ENCODE data around the gene ARHGAP21. TPM values are rescaled to one million over a fixed set of nuclear protein-coding genes. Genes with fewer than 3 reads are reported as not detected.
A peak's percentile ranks its signal among the peaks of the same experiment; 100 is the strongest.
"Not testable (repeated sequence)": the region's sequence is repeated elsewhere in the genome, so short reads cannot be mapped to it uniquely, and the experiment has no call there.

ARHGAP21 gene
- total RNA-seq, 3 donors from 2014 or later (not counting 1 experiment from before 2014, with no cell fraction given), result 30.9 to 45.8 (median 34.7) TPM

DNA sequence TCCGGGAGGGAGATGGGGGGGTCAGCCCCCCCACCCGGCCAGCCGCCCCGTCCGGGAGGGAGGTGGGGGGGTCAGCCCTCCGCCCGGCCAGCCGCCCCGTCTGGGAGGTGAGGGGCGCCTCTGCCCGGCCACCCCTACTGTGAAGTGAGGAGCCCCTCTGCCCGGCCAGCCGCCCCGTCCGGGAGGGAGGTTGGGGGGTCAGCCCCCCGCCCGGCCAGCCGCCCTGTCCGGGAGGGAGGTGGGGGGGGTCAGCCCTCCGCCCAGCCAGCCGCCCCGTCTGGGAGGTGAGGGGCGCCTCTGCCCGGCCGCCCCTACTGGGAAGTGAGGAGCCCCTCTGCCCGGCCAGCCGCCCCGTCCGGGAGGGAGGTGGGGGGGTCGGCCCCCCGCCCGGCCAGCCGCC lies 67.4 kb downstream of the ARHGAP21 start:
- H3K4me3 ChIP-seq (ENCODE audit: low read length); H3K27ac ChIP-seq (ENCODE audit: low read length); H3K4me1 ChIP-seq (ENCODE audit: control insufficient read depth, insufficient read depth, low read length); H3K27ac Mint-ChIP-seq; H3K9me3 Mint-ChIP-seq; ATAC-seq; H3K36me3 ChIP-seq (ENCODE audit: control insufficient read depth, insufficient read depth, low read length); H3K27me3 ChIP-seq (ENCODE audit: control insufficient read depth, insufficient read depth, low read length); H3K36me3 Mint-ChIP-seq; H3K4me3 Mint-ChIP-seq; intact Hi-C loops (cut with micrococcal nuclease); H3K9me3 ChIP-seq (ENCODE audit: control insufficient read depth, insufficient read depth, low read length); DNase-seq; H3K27me3 Mint-ChIP-seq (ENCODE audit: low read depth in 2 of 2): not testable (repeated sequence)
- H3K4me1 Mint-ChIP-seq, result peaks cover 12 to 21% of the 10 kb centered on the region in 2 donors
- WGBS (ENCODE audit: insufficient coverage), result 100% methylated on average over 1 of the region's 33 CpGs

DNA sequence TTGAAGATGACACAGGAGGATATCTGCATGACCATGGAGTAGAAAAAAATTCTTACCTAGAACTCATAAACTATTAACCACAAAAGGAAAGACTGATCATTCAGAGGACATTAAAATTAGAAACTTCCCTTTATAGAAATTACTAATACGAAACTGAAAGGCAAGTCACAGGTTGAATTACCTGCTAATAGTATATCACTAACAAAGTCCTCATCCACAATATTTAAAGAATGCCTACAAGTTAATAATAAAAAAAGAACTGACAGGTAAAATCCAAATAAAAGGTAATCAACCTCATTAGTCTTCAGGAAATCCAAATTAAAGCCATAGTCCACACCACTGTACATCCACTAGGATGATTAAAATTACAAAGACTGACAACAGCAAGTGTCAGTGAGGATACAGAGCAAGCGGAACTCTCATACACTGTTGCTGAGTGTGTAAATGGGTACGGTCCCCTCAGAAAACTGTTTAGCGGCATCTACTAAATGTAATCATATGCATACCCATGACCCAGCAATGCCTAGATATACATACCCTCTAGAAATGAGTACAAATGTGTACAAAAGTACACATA lies 71.2 kb downstream of the ARHGAP21 start:
- Mint-ChIP-seq H3K27me3 (ENCODE audit: low read depth in 2 of 2) (no peaks in the 10 kb centered on the region), H3K36me3 (peaks cover 6% of the 10 kb centered on the region), H3K4me3 (no peak overlapping the region), H3K9me3 (no peaks in the 10 kb centered on the region), H3K27ac (no peak overlapping the region), H3K4me1 (peaks cover 0 to 10% of the 10 kb centered on the region in 2 donors)
- H3K9me3 ChIP-seq (ENCODE audit: control insufficient read depth, insufficient read depth, low read length), result no peaks in the 10 kb centered on the region
- DNase-seq (no peak), ATAC-seq (no peak)
- no peak overlapping the region for H3K27ac ChIP-seq (ENCODE audit: low read length)
- TF ChIP-seq, protein P1, sequence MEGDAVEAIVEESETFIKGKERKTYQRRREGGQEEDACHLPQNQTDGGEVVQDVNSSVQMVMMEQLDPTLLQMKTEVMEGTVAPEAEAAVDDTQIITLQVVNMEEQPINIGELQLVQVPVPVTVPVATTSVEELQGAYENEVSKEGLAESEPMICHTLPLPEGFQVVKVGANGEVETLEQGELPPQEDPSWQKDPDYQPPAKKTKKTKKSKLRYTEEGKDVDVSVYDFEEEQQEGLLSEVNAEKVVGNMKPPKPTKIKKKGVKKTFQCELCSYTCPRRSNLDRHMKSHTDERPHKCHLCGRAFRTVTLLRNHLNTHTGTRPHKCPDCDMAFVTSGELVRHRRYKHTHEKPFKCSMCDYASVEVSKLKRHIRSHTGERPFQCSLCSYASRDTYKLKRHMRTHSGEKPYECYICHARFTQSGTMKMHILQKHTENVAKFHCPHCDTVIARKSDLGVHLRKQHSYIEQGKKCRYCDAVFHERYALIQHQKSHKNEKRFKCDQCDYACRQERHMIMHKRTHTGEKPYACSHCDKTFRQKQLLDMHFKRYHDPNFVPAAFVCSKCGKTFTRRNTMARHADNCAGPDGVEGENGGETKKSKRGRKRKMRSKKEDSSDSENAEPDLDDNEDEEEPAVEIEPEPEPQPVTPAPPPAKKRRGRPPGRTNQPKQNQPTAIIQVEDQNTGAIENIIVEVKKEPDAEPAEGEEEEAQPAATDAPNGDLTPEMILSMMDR (IDR thresholded peaks at IDR 0.05), result no peak
- no peaks in the 10 kb centered on the region for H3K36me3 ChIP-seq (ENCODE audit: control insufficient read depth, insufficient read depth, low read length)
- no peaks in the 10 kb centered on the region for H3K4me1 ChIP-seq (ENCODE audit: control insufficient read depth, insufficient read depth, low read length)
- no peaks in the 10 kb centered on the region for H3K27me3 ChIP-seq (ENCODE audit: control insufficient read depth, insufficient read depth, low read length)
- intact Hi-C loops (cut with micrococcal nuclease), result no loop called here
- H3K4me3 ChIP-seq (ENCODE audit: low read length), result no peak overlapping the region
- 85% methylated on average over 2 of the region's 4 CpGs for WGBS (ENCODE audit: insufficient coverage)

DNA sequence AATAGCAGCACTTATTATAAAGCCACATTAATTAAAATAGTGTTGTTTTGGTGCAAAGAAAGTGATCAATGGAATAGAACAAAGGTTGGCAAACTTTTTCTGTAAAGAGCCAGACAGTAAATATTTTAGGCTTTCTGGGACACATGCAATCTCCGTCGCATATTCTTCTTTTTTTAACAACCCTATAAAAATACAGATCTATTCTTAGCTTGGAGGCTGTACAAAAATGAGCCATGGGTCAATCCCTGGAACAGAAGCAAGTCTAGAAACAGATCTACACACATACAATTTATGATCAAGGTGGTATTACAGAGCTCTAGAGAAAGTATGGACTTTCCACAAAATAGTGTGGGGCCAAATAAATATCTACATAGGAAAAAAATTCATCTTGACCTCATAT lies 71.8 kb downstream of the ARHGAP21 start:
- DNase-seq (no peak), ATAC-seq (no peak)
- no peak overlapping the region for H3K27ac Mint-ChIP-seq
- no peaks in the 10 kb centered on the region for H3K9me3 Mint-ChIP-seq
- intact Hi-C loops (cut with micrococcal nuclease), result no loop called here
- peaks cover 0 to 10% of the 10 kb centered on the region in 2 donors for H3K4me1 Mint-ChIP-seq
- TF ChIP-seq, protein P1 (IDR thresholded peaks at IDR 0.05), result no peak
- Histone ChIP-seq H3K36me3 (ENCODE audit: control insufficient read depth, insufficient read depth, low read length) (no peaks in the 10 kb centered on the region), H3K4me1 (ENCODE audit: control insufficient read depth, insufficient read depth, low read length) (no peaks in the 10 kb centered on the region), H3K4me3 (ENCODE audit: low read length) (no peak overlapping the region), H3K27ac (ENCODE audit: low read length) (no peak overlapping the region), H3K9me3 (ENCODE audit: control insufficient read depth, insufficient read depth, low read length) (no peaks in the 10 kb centered on the region), H3K27me3 (ENCODE audit: control insufficient read depth, insufficient read depth, low read length) (no peaks in the 10 kb centered on the region)
- WGBS (ENCODE audit: insufficient coverage), result 100% methylated on average over 2 of the region's 2 CpGs
- no peak overlapping the region for H3K4me3 Mint-ChIP-seq
- no peaks in the 10 kb centered on the region for H3K27me3 Mint-ChIP-seq (ENCODE audit: low read depth in 2 of 2)
- peaks cover 6% of the 10 kb centered on the region for H3K36me3 Mint-ChIP-seq

DNA sequence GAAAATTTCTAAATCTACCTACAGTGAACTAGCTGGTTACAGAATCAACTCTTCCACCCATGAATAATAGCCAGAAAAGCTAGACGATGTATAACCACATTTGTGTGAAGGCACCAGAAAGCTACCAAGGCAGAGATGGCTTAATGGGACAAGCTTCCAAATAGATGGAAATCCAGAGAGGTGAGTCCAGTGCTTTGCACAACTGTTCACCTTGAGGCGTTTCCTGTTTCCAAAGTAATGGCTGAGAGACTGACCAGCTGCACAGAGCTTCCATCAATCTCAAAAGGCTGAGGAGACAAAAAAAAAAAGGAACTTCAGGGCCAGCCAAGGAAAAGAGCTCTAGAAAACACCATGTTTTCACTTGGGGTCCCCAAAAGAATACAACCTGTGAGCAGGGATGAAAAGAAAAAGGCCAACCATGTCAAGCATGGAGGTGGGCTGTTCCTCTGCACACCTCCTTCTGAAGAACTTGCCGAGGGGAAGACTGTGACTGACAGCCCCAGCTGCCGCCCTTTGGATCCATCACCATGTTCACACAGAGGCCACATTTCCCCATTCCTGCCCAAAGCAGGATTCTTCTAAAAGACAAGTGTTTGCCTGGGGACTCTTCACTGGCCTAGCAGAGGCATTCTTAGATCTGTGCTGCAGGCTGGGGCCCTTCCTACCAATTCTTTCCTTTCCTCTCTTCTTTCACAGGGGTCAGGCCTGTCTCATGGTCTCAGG lies 72.9 kb downstream of the ARHGAP21 start:
- Histone ChIP-seq H3K27me3 (ENCODE audit: control insufficient read depth, insufficient read depth, low read length) (no peaks in the 10 kb centered on the region), H3K27ac (ENCODE audit: low read length) (no peak overlapping the region), H3K36me3 (ENCODE audit: control insufficient read depth, insufficient read depth, low read length) (no peaks in the 10 kb centered on the region), H3K4me3 (ENCODE audit: low read length) (no peak overlapping the region), H3K4me1 (ENCODE audit: control insufficient read depth, insufficient read depth, low read length) (no peaks in the 10 kb centered on the region), H3K9me3 (ENCODE audit: control insufficient read depth, insufficient read depth, low read length) (no peaks in the 10 kb centered on the region)
- WGBS (ENCODE audit: insufficient coverage), result 92% methylated on average over 4 of the region's 4 CpGs
- DNase-seq (no peak), ATAC-seq (no peak)
- intact Hi-C loops (cut with micrococcal nuclease), result no loop called here
- H3K4me3 Mint-ChIP-seq, result no peak overlapping the region
- TF ChIP-seq, protein P1 (IDR thresholded peaks at IDR 0.05), result no peak
- H3K4me1 Mint-ChIP-seq, result peaks cover 0 to 10% of the 10 kb centered on the region in 2 donors
- H3K9me3 Mint-ChIP-seq, result no peaks in the 10 kb centered on the region
- no peaks in the 10 kb centered on the region for H3K27me3 Mint-ChIP-seq (ENCODE audit: low read depth in 2 of 2)
- peak overlapping the region in 1 of 2 donors; percentile 21 for H3K27ac Mint-ChIP-seq
- H3K36me3 Mint-ChIP-seq, result peaks cover 6% of the 10 kb centered on the region

Measured in natural killer cell (primary cell).